Fibroblast of skin of left biceps (primary cell): ENCODE results near the gene ALCAM.
"Not testable (repeated sequence)": the region's sequence is repeated elsewhere in the genome, so short reads cannot be mapped to it uniquely, and the experiment has no call there.

Source experiments
- DNase-seq, 2 experiments: peaks; one replicate each; pipeline ENCODE4 v3.0.0-alpha.2; 2013; ENCODE audit warnings: low read depth in 2 of 2

Gene ALCAM

GRCh38 chr3:105584003-105584790 is 217.5 kb downstream of the ALCAM start:
- no peak for DNase-seq

GRCh38 chr3:105593315-105593714 is 226.6 kb downstream of the ALCAM start:
- no peak for DNase-seq

- no peak for DNase-seq
Observed at GRCh38 chr3:105594219-105594618, 227.5 kb downstream of the ALCAM start.

GRCh38 chr3:105598042-105598796 is 231.5 kb downstream of the ALCAM start:
- peak; percentile 81 to 86 for DNase-seq

- DNase-seq: no peak
Observed at GRCh38 chr3:105599350-105599749, 232.6 kb downstream of the ALCAM start.

GRCh38 chr3:105601756-105602155 is 235.0 kb downstream of the ALCAM start:
- DNase-seq: not testable (repeated sequence)

GRCh38 chr3:105602286-105602685 is 235.6 kb downstream of the ALCAM start:
- not testable (repeated sequence) for DNase-seq

- DNase-seq: not testable (repeated sequence)
Observed at GRCh38 chr3:105603516-105603915, 236.8 kb downstream of the ALCAM start.

- peak in 1 of 2 experiments; percentile 23 for DNase-seq
Observed at GRCh38 chr3:105606016-105606415, 239.3 kb downstream of the ALCAM start.

GRCh38 chr3:105608623-105609022 is 241.9 kb downstream of the ALCAM start:
- no peak for DNase-seq

- no peak for DNase-seq
Observed at GRCh38 chr3:105610473-105610872, 243.8 kb downstream of the ALCAM start.

GRCh38 chr3:105611304-105612192 is 244.8 kb downstream of the ALCAM start:
- no peak for DNase-seq

- peak; percentile 19 to 30 for DNase-seq
Observed at GRCh38 chr3:105613120-105613519, 246.4 kb downstream of the ALCAM start.

GRCh38 chr3:105614288-105615030 is 247.8 kb downstream of the ALCAM start:
- DNase-seq: no peak

- no peak for DNase-seq
Observed at GRCh38 chr3:105615814-105616213, 249.1 kb downstream of the ALCAM start.

GRCh38 chr3:105616374-105617121 is 249.8 kb downstream of the ALCAM start:
- no peak for DNase-seq

- DNase-seq: no peak
Observed at GRCh38 chr3:105618556-105618955, 251.8 kb downstream of the ALCAM start.

- no peak for DNase-seq
Observed at GRCh38 chr3:105619651-105620050, 252.9 kb downstream of the ALCAM start.

GRCh38 chr3:105620236-105620635 is 253.5 kb downstream of the ALCAM start:
- DNase-seq: no peak

- no peak for DNase-seq
Observed at GRCh38 chr3:105622169-105622568, 255.5 kb downstream of the ALCAM start.
